Activated B cell treated with CpG ODN at 0.5 μM for 24 hours (primary cell): ENCODE results near the gene GSTP1. TPM values are rescaled to one million over a fixed set of nuclear protein-coding genes. Genes with fewer than 3 reads are reported as not detected.

Experiments used
- ATAC-seq: fragments of 200-7000 bp; cut with Tn5 transposase; one replicate; pipeline ENCODE4 v1.10.0; 2021; ENCODE audit warnings: low read depth, mild to moderate bottlenecking, moderate library complexity
- CTCF ChIA-PET: fragments of 350-600 bp; sonication (Branson Sonifier 250); formaldehyde crosslinking; loops from one replicate; lab custom pipeline; 2021; ENCODE audit warnings: antibody characterized with exemption; lab: Charles Lee
- POLR2A ChIA-PET: fragments of 350-600 bp; sonication (Branson Sonifier 250); formaldehyde crosslinking; loops from one replicate; lab custom pipeline; 2021; ENCODE audit warnings: antibody characterized with exemption; lab: Charles Lee
- DNase-seq: peaks from one replicate; pipeline ENCODE4 v3.0.0; 2022
- H3K27ac Mint-ChIP-seq: one replicate; pipeline ENCODE4 v1.8.0; 2020; ENCODE audit warnings: mixed read lengths
- H3K27me3 Mint-ChIP-seq: one replicate; pipeline ENCODE4 v1.8.0; 2021; ENCODE audit warnings: mixed read lengths
- H3K36me3 Mint-ChIP-seq: one replicate; pipeline ENCODE4 v1.8.0; 2021; ENCODE audit warnings: low read depth, mixed read lengths
- H3K4me1 Mint-ChIP-seq: one replicate; pipeline ENCODE4 v1.8.0; 2021; ENCODE audit warnings: mixed read lengths
- H3K4me3 Mint-ChIP-seq: one replicate; pipeline ENCODE4 v1.8.0; 2020; ENCODE audit warnings: mild to moderate bottlenecking, mixed read lengths
- H3K9me3 Mint-ChIP-seq: one replicate; pipeline ENCODE4 v1.8.0; 2020; ENCODE audit warnings: mixed read lengths
- CTCF ChIP-seq: fragments of 200-600 bp; IDR thresholded peaks from one replicate; pipeline ENCODE4 v1.8.0; 2022; ENCODE audit warnings: antibody characterized with exemption, mild to moderate bottlenecking
- intact Hi-C: fragments of 100-400 bp; cut with micrococcal nuclease; formaldehyde crosslinking; loops from one replicate; pipeline ENCODE4 v1.15.1; 2024
- total RNA-seq: library from RNA; stranded (reverse); gene quantifications from 2 replicates; pipeline ENCODE4 v1.2.3, GENCODE V29; 2022

GSTP1 gene
- total RNA-seq, 1 donor from 2014 or later: 331 TPM

- no peak for TF ChIP-seq CTCF
- no peaks in the 10 kb centered on the region for H3K36me3 Mint-ChIP-seq
- H3K9me3 Mint-ChIP-seq: no peaks in the 10 kb centered on the region
- POLR2A ChIA-PET: interaction anchor here (1.3 to 1.8 kb wide), 2 partner anchors 11 to 41 kb away, joined by 6 read pairs; partner anchors contain the start of gene GSTP1
- DNase-seq (no peak), ATAC-seq (peak; percentile 28)
- peaks cover 25% of the 10 kb centered on the region for H3K27me3 Mint-ChIP-seq
- H3K4me3 Mint-ChIP-seq: no peak overlapping the region
- H3K4me1 Mint-ChIP-seq: peaks cover 9% of the 10 kb centered on the region
- CTCF ChIA-PET: interaction anchor here (0.6 to 2.8 kb wide), 18 partner anchors 8 to 119 kb away, joined by 3 to 16 read pairs (median 4); partner anchors contain the start of genes GSTP1 and NUDT8
- intact Hi-C loops: loop anchor here (1.0 to 10.0 kb wide), 7 partner anchors 10 to 219 kb away; partner anchors contain the start of genes GSTP1, NDUFV1 and NUDT8
- no peak overlapping the region for H3K27ac Mint-ChIP-seq
Measured at GRCh38 chr11:67572747-67573419, 10.7 kb upstream of the GSTP1 start.

- ChIA-PET POLR2A (no interaction called here), CTCF (interaction anchor here (1.8 kb wide), 1 partner anchor 73 kb away, joined by 4 read pairs; no protein-coding TSS in a partner anchor)
- intact Hi-C loops: loop anchor here (5.0 to 10.0 kb wide), 2 partner anchors 140 to 217 kb away; no protein-coding TSS in a partner anchor
- H3K9me3 Mint-ChIP-seq: no peaks in the 10 kb centered on the region
- no peak overlapping the region for H3K4me3 Mint-ChIP-seq
- TF ChIP-seq CTCF: no peak
- no peak overlapping the region for H3K27ac Mint-ChIP-seq
- no peaks in the 10 kb centered on the region for H3K36me3 Mint-ChIP-seq
- peaks cover 25% of the 10 kb centered on the region for H3K27me3 Mint-ChIP-seq
- H3K4me1 Mint-ChIP-seq: peaks cover 19% of the 10 kb centered on the region
- DNase-seq (no peak), ATAC-seq (no peak)
Measured at GRCh38 chr11:67574938-67575337, 8.7 kb upstream of the GSTP1 start.

GRCh38 chr11:67576735-67577475 lies 6.7 kb upstream of the GSTP1 start:
- intact Hi-C loops: loop anchor here (10.0 kb wide), 1 partner anchor 138 kb away; no protein-coding TSS in a partner anchor
- ATAC-seq (no peak), DNase-seq (no peak)
- TF ChIP-seq CTCF: no peak
- H3K27me3 Mint-ChIP-seq: peaks cover 23% of the 10 kb centered on the region
- H3K4me3 Mint-ChIP-seq: no peak overlapping the region
- peaks cover 26% of the 10 kb centered on the region for H3K4me1 Mint-ChIP-seq
- POLR2A ChIA-PET: no interaction called here
- no peak overlapping the region for H3K27ac Mint-ChIP-seq
- no peaks in the 10 kb centered on the region for H3K36me3 Mint-ChIP-seq
- CTCF ChIA-PET: interaction anchor here (1.8 kb wide), 1 partner anchor 71 kb away, joined by 4 read pairs; no protein-coding TSS in a partner anchor
- no peaks in the 10 kb centered on the region for H3K9me3 Mint-ChIP-seq

DNA sequence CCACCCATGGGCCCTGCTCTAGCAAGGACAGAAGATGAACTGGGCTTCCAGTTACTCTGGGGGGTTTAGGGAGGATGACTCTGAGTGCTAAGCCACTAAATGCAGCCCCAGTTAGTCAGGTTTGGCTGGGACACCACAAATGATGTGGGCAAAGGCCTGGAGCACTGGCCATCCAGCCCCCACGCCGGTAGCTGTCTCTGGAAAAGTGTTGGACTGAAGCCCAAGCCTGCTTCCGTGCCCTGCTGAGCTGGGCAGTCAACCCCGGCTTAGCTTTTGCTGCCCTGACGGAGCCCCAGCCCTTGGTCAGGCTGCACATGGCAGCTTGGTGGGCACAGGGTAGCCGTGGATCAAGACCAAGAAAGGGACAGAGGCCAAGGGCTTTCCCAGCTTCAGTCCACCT lies 5.7 kb upstream of the GSTP1 start:
- DNase-seq (no peak), ATAC-seq (no peak)
- H3K27ac Mint-ChIP-seq: no peak overlapping the region
- H3K9me3 Mint-ChIP-seq: no peaks in the 10 kb centered on the region
- H3K4me3 Mint-ChIP-seq: no peak overlapping the region
- no peak for TF ChIP-seq CTCF
- no peaks in the 10 kb centered on the region for H3K36me3 Mint-ChIP-seq
- H3K27me3 Mint-ChIP-seq: peaks cover 19% of the 10 kb centered on the region
- peaks cover 32% of the 10 kb centered on the region for H3K4me1 Mint-ChIP-seq
- CTCF ChIA-PET: no interaction called here
- POLR2A ChIA-PET: interaction anchor here (1.6 to 1.7 kb wide), 2 partner anchors 10 to 169 kb away, joined by 3 to 4 read pairs; no protein-coding TSS in a partner anchor
- intact Hi-C loops: loop anchor here (10.0 kb wide), 1 partner anchor 137 kb away; no protein-coding TSS in a partner anchor

DNA sequence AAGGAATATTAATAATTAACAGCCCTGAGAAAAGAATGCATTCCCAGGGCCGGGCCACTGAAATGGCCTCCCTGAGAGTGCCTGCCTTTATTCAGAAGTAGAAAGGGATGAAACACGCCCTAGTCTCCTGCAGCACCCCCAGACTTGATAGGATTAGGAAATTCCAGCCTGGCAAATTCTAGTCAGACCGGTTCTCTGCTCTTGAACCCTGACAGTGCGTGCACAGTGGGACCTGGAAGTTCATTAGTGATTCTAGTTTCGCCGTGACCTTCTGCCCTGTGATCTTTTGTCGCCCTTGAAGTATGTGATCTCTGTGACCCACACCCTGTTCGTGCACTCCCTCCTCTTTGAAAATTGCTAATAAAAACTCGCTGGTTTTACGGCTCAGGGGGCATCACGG lies 2.1 kb upstream of the GSTP1 start:
- Mint-ChIP-seq H3K4me3 (no peak overlapping the region), H3K27ac (no peak overlapping the region), H3K9me3 (no peaks in the 10 kb centered on the region), H3K4me1 (peaks cover 56% of the 10 kb centered on the region), H3K27me3 (peaks cover 4% of the 10 kb centered on the region), H3K36me3 (peaks cover 19% of the 10 kb centered on the region)
- no peak for ATAC-seq
- no peak for DNase-seq
- no peak for TF ChIP-seq CTCF
- intact Hi-C loops: no loop called here
- ChIA-PET POLR2A (no interaction called here), CTCF (no interaction called here)
